ENCODE measurements around the gene C2orf68. TPM values are rescaled to one million over a fixed set of nuclear protein-coding genes. Genes with fewer than 3 reads are reported as not detected.
A peak's percentile ranks its signal among the peaks of the same experiment; 100 is the strongest.

Gene C2orf68
- total and polyA plus RNA-seq, 10 donors = 16.0 to 45.2 (median 29.2) TPM

GRCh38 chr2:85591563-85591962, 20.3 kb downstream of the C2orf68 start:
- Histone ChIP-seq H3K4me1 (peaks cover 36 to 95% (median 69%) of the 10 kb centered on the region in 6 donors), H3K9me3 (no peaks in the 10 kb centered on the region), H3K27me3 (replicated peaks in 1 of 7) (no peaks in the 10 kb centered on the region), H3K36me3 (peaks cover 0 to 13% (median 0%) of the 10 kb centered on the region in 6 donors), H3K27ac (peak overlapping the region in 4 of 8 donors; percentile 57 to 93 (median 92)), H3K4me3 (no peak overlapping the region)
- WGBS, 5 donors = 80 to 90% (median 87%) methylated on average over 11 to 12 of the region's 12 CpGs
- intact Hi-C loops (cut with DNase I; ENCODE audit: low total_unique reads) = no loop called here
- DNase-seq = no peak
- no peak for TF ChIP-seq POLR2A (IDR thresholded peaks at IDR 0.05)
- peak in 2 of 3 donors; percentile 29 to 32 for TF ChIP-seq POLR2AphosphoS5 (IDR thresholded peaks at IDR 0.05)

GRCh38 chr2:85590950-85591349, 20.9 kb downstream of the C2orf68 start:
- no peak for DNase-seq
- intact Hi-C loops (cut with DNase I; ENCODE audit: low total_unique reads) = no loop called here
- Histone ChIP-seq H3K4me3 (no peak overlapping the region), H3K9me3 (no peaks in the 10 kb centered on the region), H3K27me3 (replicated peaks in 1 of 7) (no peaks in the 10 kb centered on the region), H3K27ac (peak overlapping the region in 5 of 8 donors; percentile 53 to 93 (median 91)), H3K4me1 (peaks cover 35 to 95% (median 69%) of the 10 kb centered on the region in 6 donors), H3K36me3 (peaks cover 0 to 12% (median 0%) of the 10 kb centered on the region in 6 donors)
- 59 to 98% (median 76%) methylated on average over 2 of the region's 2 CpGs for WGBS, 5 donors
- TF ChIP-seq CTCF (IDR thresholded peaks at IDR 0.05 in 8 of 11, conservative IDR thresholded peaks at IDR 0.05 in 3 of 11) (no peak), POLR2A (IDR thresholded peaks at IDR 0.05) (no peak), POLR2AphosphoS5 (IDR thresholded peaks at IDR 0.05) (no peak)

GRCh38 chr2:85589982-85590791, 21.7 kb downstream of the C2orf68 start:
- intact Hi-C loops (cut with DNase I; ENCODE audit: low total_unique reads) = no loop called here
- H3K4me3 ChIP-seq = no peak overlapping the region
- H3K9me3 ChIP-seq = no peaks in the 10 kb centered on the region
- H3K36me3 ChIP-seq = peaks cover 0 to 12% (median 0%) of the 10 kb centered on the region in 6 donors
- DNase-seq = no peak
- peaks cover 43 to 99% (median 76%) of the 10 kb centered on the region in 6 donors for H3K4me1 ChIP-seq
- no peak for TF ChIP-seq POLR2A (IDR thresholded peaks at IDR 0.05)
- peak in 1 of 3 donors; percentile 46 for TF ChIP-seq POLR2AphosphoS5 (IDR thresholded peaks at IDR 0.05)
- peak overlapping the region in 6 of 8 donors; percentile 10 to 93 (median 74) for H3K27ac ChIP-seq
- H3K27me3 ChIP-seq (replicated peaks in 1 of 7) = no peaks in the 10 kb centered on the region
- 38 to 59% (median 46%) methylated on average over 7 of the region's 7 CpGs for WGBS, 5 donors

GRCh38 chr2:85589181-85589580, 22.7 kb downstream of the C2orf68 start:
- H3K27ac ChIP-seq = peak overlapping the region in 3 of 8 donors; percentile 91 to 93 (median 92)

More at GRCh38 chr2:85589181-85589580, 22.7 kb downstream of the C2orf68 start:
- DNase-seq = no peak
- Histone ChIP-seq H3K9me3 (no peaks in the 10 kb centered on the region), H3K36me3 (peaks cover 0 to 12% (median 0%) of the 10 kb centered on the region in 6 donors), H3K4me3 (no peak overlapping the region), H3K4me1 (peaks cover 44 to 99% (median 75%) of the 10 kb centered on the region in 6 donors), H3K27me3 (replicated peaks in 1 of 7) (no peaks in the 10 kb centered on the region)
- 84 to 98% (median 95%) methylated on average over 4 of the region's 4 CpGs for WGBS, 5 donors
- TF ChIP-seq CTCF (IDR thresholded peaks at IDR 0.05 in 8 of 11, conservative IDR thresholded peaks at IDR 0.05 in 3 of 11) = no peak
- no peak for TF ChIP-seq POLR2A (IDR thresholded peaks at IDR 0.05)
- no peak for TF ChIP-seq POLR2AphosphoS5 (IDR thresholded peaks at IDR 0.05)
- intact Hi-C loops (cut with DNase I; ENCODE audit: low total_unique reads) = no loop called here
